Stomach (tissue), 4 donors: ENCODE results near the gene FAM131B.

ENCODE experiments used
- EP300 ChIP-seq: sonication (generic); formaldehyde crosslinking; IDR thresholded peaks from one replicate; pipeline ENCODE4 v1.6.1; 2017; ENCODE audit warnings: antibody characterized with exemption
- POLR2A ChIP-seq, 4 donors: fragments of 450-650 bp; IDR thresholded peaks; one replicate each; pipeline ENCODE4 v1.6.1; 2016; ENCODE audit warnings: antibody characterized with exemption in 4 of 4, control low read depth in 2 of 4, mild to moderate bottlenecking in 1 of 4, moderate library complexity in 1 of 4
- POLR2AphosphoS5 ChIP-seq, 3 donors: sonication (generic); formaldehyde crosslinking; IDR thresholded peaks; one replicate each; pipeline ENCODE4 v1.6.1; 2016; ENCODE audit warnings: antibody characterized with exemption in 3 of 3
- TF ChIP-seq, protein P1 (sequence below), 7 experiments: fragments of 450-650 bp in 4 of 7; fragments of 200-600 bp in 3 of 7; sonication (generic) in 3 of 7; IDR thresholded peaks; one replicate each; pipeline ENCODE4 v1.5.1; 2016 to 2019; ENCODE audit warnings: antibody characterized with exemption in 7 of 7, control low read depth in 2 of 7, mild to moderate bottlenecking in 1 of 7

DNA sequence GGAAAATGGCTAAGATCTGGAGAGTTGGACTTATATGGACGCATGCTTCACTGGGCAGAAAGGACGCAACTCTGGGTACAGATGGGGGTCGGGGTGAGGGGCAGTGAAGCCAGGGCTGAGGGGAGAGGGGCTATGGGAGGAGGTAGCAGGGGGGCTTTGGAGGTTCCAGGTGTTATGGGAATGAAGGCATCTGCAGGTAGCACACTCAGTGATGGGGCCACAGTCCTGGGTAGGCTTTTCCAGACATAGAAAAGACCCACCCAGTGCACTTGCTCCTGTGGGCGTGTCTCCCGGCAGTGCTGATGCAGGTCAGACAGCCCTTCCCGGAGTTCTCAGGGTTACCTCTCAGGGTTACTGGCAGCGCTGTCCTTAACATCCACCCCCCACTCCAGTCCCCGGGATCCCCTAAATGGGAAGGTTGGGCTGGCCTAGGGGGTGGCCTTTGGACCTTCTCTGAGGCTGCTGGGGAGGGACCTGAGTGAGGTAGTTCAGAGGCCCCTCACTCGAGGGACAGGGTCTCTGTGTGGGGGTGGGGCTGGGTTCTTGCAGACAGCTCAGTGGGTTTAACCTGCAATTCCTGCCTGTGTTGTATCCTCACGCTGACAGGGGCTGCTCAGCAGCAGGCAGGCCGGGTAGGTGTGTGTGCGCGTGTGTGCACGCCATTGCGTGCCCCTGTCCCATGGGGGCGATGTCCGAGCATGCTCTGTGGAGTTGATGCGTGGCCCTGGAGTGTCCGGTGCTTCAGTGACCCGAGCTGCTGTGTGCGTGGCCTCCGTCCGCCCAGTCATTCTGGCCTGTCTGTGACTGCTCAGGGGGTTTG lies 24.9 kb upstream of the FAM131B start:
- TF ChIP-seq, protein P1, sequence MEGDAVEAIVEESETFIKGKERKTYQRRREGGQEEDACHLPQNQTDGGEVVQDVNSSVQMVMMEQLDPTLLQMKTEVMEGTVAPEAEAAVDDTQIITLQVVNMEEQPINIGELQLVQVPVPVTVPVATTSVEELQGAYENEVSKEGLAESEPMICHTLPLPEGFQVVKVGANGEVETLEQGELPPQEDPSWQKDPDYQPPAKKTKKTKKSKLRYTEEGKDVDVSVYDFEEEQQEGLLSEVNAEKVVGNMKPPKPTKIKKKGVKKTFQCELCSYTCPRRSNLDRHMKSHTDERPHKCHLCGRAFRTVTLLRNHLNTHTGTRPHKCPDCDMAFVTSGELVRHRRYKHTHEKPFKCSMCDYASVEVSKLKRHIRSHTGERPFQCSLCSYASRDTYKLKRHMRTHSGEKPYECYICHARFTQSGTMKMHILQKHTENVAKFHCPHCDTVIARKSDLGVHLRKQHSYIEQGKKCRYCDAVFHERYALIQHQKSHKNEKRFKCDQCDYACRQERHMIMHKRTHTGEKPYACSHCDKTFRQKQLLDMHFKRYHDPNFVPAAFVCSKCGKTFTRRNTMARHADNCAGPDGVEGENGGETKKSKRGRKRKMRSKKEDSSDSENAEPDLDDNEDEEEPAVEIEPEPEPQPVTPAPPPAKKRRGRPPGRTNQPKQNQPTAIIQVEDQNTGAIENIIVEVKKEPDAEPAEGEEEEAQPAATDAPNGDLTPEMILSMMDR (IDR thresholded peaks at IDR 0.05): no peak
- TF ChIP-seq EP300: no peak
- TF ChIP-seq POLR2A (IDR thresholded peaks at IDR 0.05): no peak
- no peak for TF ChIP-seq POLR2AphosphoS5 (IDR thresholded peaks at IDR 0.05)
